PC-3 (cell line): ENCODE results near the gene OBP2B. TPM values are rescaled to one million over a fixed set of nuclear protein-coding genes. Genes with fewer than 3 reads are reported as not detected.

Experiments
- ATAC-seq: fragments of 200-7000 bp; cut with Tn5 transposase; 2 replicates; pipeline ENCODE4 v1.9.1; 2020; ENCODE audit warnings: mild to moderate bottlenecking, moderate library complexity
- BruUV-seq: library from RNA; stranded (reverse); fragments of 400-500 nt; replicated peaks from 2 replicates; lab custom pipeline; 2021; lab: Mats Ljungman, UMichigan
- CTCF ChIA-PET: fragments of 300-600 bp; sonication (Branson Sonifier 250); formaldehyde crosslinking; loops from one replicate; lab custom pipeline; 2022; ENCODE audit warnings: antibody characterized with exemption; lab: Charles Lee
- POLR2A ChIA-PET: fragments of 300-600 bp; sonication (Branson Sonifier 250); formaldehyde crosslinking; loops from one replicate; lab custom pipeline; 2022; ENCODE audit warnings: antibody characterized with exemption; ENCODE audit not compliant: unreplicated experiment; lab: Charles Lee
- DNase-seq: peaks from one replicate; pipeline ENCODE4 v3.0.0-alpha.2; 2015
- H2AFZ ChIP-seq: fragments of 300-600 bp; sonication (generic); 2 replicates; pipeline ENCODE4 v1.6.0; 2016; ENCODE audit warnings: antibody characterized with exemption, low read length
- H3F3A ChIP-seq: fragments of 300-600 bp; sonication (generic); one replicate; pipeline ENCODE4 v1.6.0; 2017; ENCODE audit warnings: antibody characterized with exemption, low read length, control low read depth, mild to moderate bottlenecking; ENCODE audit not compliant: unreplicated experiment
- H3K27ac ChIP-seq: fragments of 300-600 bp; sonication (generic); 2 replicates; pipeline ENCODE4 v1.5.1; 2016; ENCODE audit warnings: mild to moderate bottlenecking, low read length
- H3K27me3 ChIP-seq: fragments of 300-600 bp; sonication (generic); 2 replicates; pipeline ENCODE4 v1.6.1; 2016; ENCODE audit warnings: low read length, mixed read lengths
- H3K36me3 ChIP-seq: fragments of 300-600 bp; sonication (generic); 2 replicates; pipeline ENCODE4 v1.6.1; 2016; ENCODE audit warnings: low read depth, mixed run types, low read length, mixed read lengths
- H3K4me1 ChIP-seq: fragments of 300-600 bp; sonication (generic); 2 replicates; pipeline ENCODE4 v1.5.1; 2016; ENCODE audit warnings: low read length; ENCODE audit not compliant: insufficient read depth
- H3K4me2 ChIP-seq: fragments of 300-600 bp; sonication (generic); 2 replicates; pipeline ENCODE4 v1.6.0; 2016; ENCODE audit warnings: low read length
- H3K4me3 ChIP-seq: fragments of 300-600 bp; sonication (generic); 2 replicates; pipeline ENCODE4 v1.5.1; 2016; ENCODE audit warnings: mild to moderate bottlenecking, low read length, mixed read lengths
- H3K79me2 ChIP-seq: fragments of 300-600 bp; sonication (generic); 2 replicates; pipeline ENCODE4 v1.6.1; 2017; ENCODE audit warnings: low read length, mixed read lengths
- H3K9ac ChIP-seq: fragments of 300-600 bp; sonication (generic); 2 replicates; pipeline ENCODE4 v1.6.0; 2016; ENCODE audit warnings: mild to moderate bottlenecking, low read length
- H3K9me2 ChIP-seq: fragments of 300-600 bp; sonication (generic); replicated peaks from 2 replicates; pipeline ENCODE4 v1.6.1; 2016; ENCODE audit warnings: mixed run types, low read length, mixed read lengths
- H3K9me3 ChIP-seq: fragments of 300-600 bp; sonication (generic); 2 replicates; pipeline ENCODE4 v1.6.1; 2016; ENCODE audit warnings: low read length, mixed read lengths
- H4K20me1 ChIP-seq: fragments of 300-600 bp; sonication (generic); 2 replicates; pipeline ENCODE4 v1.6.1; 2016; ENCODE audit warnings: low read length, mixed read lengths
- EZH2 ChIP-seq: fragments of 300-600 bp; sonication (generic); IDR thresholded peaks from one replicate; pipeline ENCODE4 v1.6.1; 2017; ENCODE audit warnings: antibody characterized with exemption, mild to moderate bottlenecking, low read length; ENCODE audit not compliant: unreplicated experiment
- EZH2phosphoT487 ChIP-seq: fragments of 300-600 bp; sonication (generic); IDR thresholded peaks from 2 replicates; pipeline ENCODE4 v1.6.1; 2018; ENCODE audit warnings: mild to moderate bottlenecking, antibody characterized with exemption, low read length, borderline replicate concordance
- intact Hi-C: fragments of 100-400 bp; cut with micrococcal nuclease; formaldehyde crosslinking; loops from 2 replicates; pipeline ENCODE4 v1.9.0; 2023
- total RNA-seq: library from RNA; depleted of rRNA; stranded (reverse); fragments of >200 nt; gene quantifications from 2 replicates; pipeline ENCODE4 v1.2.3, GENCODE V29; 2014
- TF ChIP-seq, protein P1 (sequence below): fragments of 300-600 bp; sonication (generic); conservative IDR thresholded peaks from 2 replicates; pipeline ENCODE4 v1.5.1; 2017; ENCODE audit warnings: antibody characterized with exemption, low read depth, mild to moderate bottlenecking, low read length

The OBP2B gene
- total RNA-seq, 1 experiment from 2014 or later = not detected

DNA sequence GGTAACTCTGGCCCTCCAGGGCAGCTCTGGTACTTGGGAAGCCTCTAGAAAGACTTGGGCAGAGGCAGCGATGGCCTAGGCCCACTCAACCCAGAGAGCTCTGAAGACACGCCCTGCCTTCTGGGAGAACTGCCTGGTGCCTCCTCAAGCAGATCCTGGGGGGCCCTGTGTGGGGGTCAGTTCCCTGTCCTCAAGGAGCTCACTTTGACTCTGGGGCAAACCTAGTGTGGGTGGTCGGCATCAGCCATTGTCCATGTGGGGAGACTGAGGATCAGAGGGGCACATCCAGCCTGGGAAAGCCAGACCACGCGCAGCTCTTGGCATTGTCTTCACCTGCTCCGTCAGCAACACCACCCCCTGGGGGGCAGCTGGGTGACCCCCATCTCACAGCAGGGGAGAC lies 37.9 kb upstream of the OBP2B start:
- no peak overlapping the region for H3K4me2 ChIP-seq
- H4K20me1 ChIP-seq = no peaks in the 10 kb centered on the region
- no peak overlapping the region for H2AFZ ChIP-seq
- no peaks in the 10 kb centered on the region for H3F3A ChIP-seq
- intact Hi-C loops = no loop called here
- H3K9ac ChIP-seq = no peak overlapping the region
- peaks cover 19% of the 10 kb centered on the region for H3K4me1 ChIP-seq
- no peaks in the 10 kb centered on the region for H3K27me3 ChIP-seq
- no peaks in the 10 kb centered on the region for H3K36me3 ChIP-seq
- no peak for DNase-seq
- H3K4me3 ChIP-seq = no peak overlapping the region
- no peaks in the 10 kb centered on the region for H3K9me2 ChIP-seq
- H3K9me3 ChIP-seq = no peaks in the 10 kb centered on the region
- no peak for TF ChIP-seq EZH2phosphoT487
- TF ChIP-seq, protein P1, sequence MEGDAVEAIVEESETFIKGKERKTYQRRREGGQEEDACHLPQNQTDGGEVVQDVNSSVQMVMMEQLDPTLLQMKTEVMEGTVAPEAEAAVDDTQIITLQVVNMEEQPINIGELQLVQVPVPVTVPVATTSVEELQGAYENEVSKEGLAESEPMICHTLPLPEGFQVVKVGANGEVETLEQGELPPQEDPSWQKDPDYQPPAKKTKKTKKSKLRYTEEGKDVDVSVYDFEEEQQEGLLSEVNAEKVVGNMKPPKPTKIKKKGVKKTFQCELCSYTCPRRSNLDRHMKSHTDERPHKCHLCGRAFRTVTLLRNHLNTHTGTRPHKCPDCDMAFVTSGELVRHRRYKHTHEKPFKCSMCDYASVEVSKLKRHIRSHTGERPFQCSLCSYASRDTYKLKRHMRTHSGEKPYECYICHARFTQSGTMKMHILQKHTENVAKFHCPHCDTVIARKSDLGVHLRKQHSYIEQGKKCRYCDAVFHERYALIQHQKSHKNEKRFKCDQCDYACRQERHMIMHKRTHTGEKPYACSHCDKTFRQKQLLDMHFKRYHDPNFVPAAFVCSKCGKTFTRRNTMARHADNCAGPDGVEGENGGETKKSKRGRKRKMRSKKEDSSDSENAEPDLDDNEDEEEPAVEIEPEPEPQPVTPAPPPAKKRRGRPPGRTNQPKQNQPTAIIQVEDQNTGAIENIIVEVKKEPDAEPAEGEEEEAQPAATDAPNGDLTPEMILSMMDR = no peak
- no peak for TF ChIP-seq EZH2
- BruUV-seq = no TSS peak
- POLR2A ChIA-PET = no interaction called here
- H3K79me2 ChIP-seq = no peaks in the 10 kb centered on the region
- CTCF ChIA-PET = no interaction called here
- ATAC-seq = no peak
- no peak overlapping the region for H3K27ac ChIP-seq

DNA sequence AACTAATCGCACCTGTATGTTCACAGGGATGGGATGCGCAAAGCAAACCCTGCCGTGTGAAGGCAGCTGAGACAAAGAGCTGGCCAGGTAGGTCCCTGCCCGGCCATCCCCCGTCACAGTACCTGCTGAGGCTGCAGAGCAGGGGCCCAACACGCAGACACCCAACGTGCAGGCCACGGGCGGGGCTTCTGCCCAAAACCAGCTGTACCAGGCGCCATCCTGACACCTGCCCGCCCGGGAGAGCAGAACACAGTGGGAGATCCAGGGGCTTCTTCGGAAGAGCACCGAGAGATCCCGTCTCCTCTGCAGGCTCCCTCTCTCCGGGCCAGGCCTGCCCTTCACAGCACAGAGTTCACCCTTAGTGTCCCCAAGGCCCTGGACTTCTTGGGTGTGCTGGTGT lies 37.5 kb upstream of the OBP2B start:
- Histone ChIP-seq H3K4me2 (no peak overlapping the region), H3K27me3 (no peaks in the 10 kb centered on the region), H3K4me3 (no peak overlapping the region), H3K27ac (no peak overlapping the region), H4K20me1 (no peaks in the 10 kb centered on the region), H3K9me3 (no peaks in the 10 kb centered on the region), H3K4me1 (peaks cover 15% of the 10 kb centered on the region), H2AFZ (no peak overlapping the region), H3K79me2 (no peaks in the 10 kb centered on the region), H3K9ac (no peak overlapping the region), H3K36me3 (no peaks in the 10 kb centered on the region), H3F3A (no peaks in the 10 kb centered on the region), H3K9me2 (no peaks in the 10 kb centered on the region)
- ChIA-PET CTCF (no interaction called here), POLR2A (no interaction called here)
- TF ChIP-seq EZH2 (no peak), EZH2phosphoT487 (no peak)
- TF ChIP-seq, protein P1 = no peak
- BruUV-seq = no TSS peak
- intact Hi-C loops = no loop called here
- DNase-seq = no peak
- ATAC-seq = no peak

DNA sequence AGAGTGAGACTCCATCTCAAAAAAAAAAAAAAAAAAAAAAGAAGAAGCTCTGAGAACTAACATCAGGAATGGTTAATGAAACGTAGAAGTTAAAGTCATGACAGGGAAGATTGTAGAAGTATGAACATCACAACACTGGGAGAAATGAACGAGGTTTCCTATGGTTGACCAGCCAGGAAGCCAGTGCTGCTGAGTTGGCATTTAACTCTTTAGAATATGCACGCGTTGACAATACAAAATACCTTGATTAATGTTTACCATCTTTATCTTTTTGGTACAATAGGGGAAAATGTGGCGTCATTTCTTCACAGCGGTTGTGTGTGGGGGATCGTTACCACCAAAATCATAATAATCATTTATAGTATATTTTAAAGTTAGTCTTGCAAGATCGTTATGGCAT lies 33.9 kb upstream of the OBP2B start:
- Histone ChIP-seq H3K27me3 (no peaks in the 10 kb centered on the region), H3K9ac (no peak overlapping the region), H2AFZ (no peak overlapping the region), H3K9me2 (no peaks in the 10 kb centered on the region), H3K4me3 (no peak overlapping the region), H3F3A (no peaks in the 10 kb centered on the region), H3K9me3 (no peaks in the 10 kb centered on the region), H3K79me2 (no peaks in the 10 kb centered on the region), H4K20me1 (no peaks in the 10 kb centered on the region), H3K4me1 (no peaks in the 10 kb centered on the region), H3K36me3 (no peaks in the 10 kb centered on the region), H3K27ac (no peak overlapping the region), H3K4me2 (no peak overlapping the region)
- TF ChIP-seq EZH2phosphoT487 (no peak), EZH2 (no peak)
- TF ChIP-seq, protein P1 = no peak
- BruUV-seq = no TSS peak
- ATAC-seq (no peak), DNase-seq (no peak)
- intact Hi-C loops = no loop called here
- ChIA-PET CTCF (no interaction called here), POLR2A (no interaction called here)
